HCT116 (cell line): ENCODE data around the gene PLA2G5. TPM values are rescaled to one million over a fixed set of nuclear protein-coding genes. Genes with fewer than 3 reads are reported as not detected.

Source experiments
- ATAC-seq: fragments of 200-7000 bp; cut with Tn5 transposase; 2 replicates; pipeline ENCODE4 v1.9.1; 2020; ENCODE audit warnings: mild to moderate bottlenecking, moderate library complexity
- BruUV-seq: library from RNA; stranded (reverse); fragments of 400-500 nt; replicated peaks from 2 replicates; lab custom pipeline; 2021; lab: Mats Ljungman, UMichigan
- CTCF ChIA-PET: fragments of 300-600 bp; sonication (Branson Sonifier 250); formaldehyde crosslinking; loops from one replicate; lab custom pipeline; 2021; ENCODE audit warnings: antibody characterized with exemption; lab: Charles Lee
- POLR2A ChIA-PET: fragments of 300-600, 350-600 bp; sonication (Branson Sonifier 250); formaldehyde crosslinking; loops from one replicate; lab custom pipeline; 2021; ENCODE audit warnings: antibody characterized with exemption; lab: Charles Lee
- RAD21 ChIA-PET, 2 experiments: fragments of 300-600 bp; sonication (Branson Sonifier 250); formaldehyde crosslinking; loops; one replicate each; lab custom pipeline; 2023; ENCODE audit warnings: low total read pairs in 2 of 2; ENCODE audit not compliant: uncharacterized antibody in 2 of 2, unreplicated experiment in 2 of 2, low non-redundant PET in 1 of 2; lab: Charles Lee
- DNase-seq: peaks from one replicate; pipeline ENCODE4 v3.0.0-alpha.2; 2010; ENCODE audit warnings: low read depth, low spot score
- H2AFZ ChIP-seq: fragments of 200-600 bp; shearing (Covaris generic), sonication (generic); 2 replicates; pipeline ENCODE4 v1.6.1; 2017; ENCODE audit warnings: low read depth, mixed run types, mixed read lengths, antibody characterized with exemption, low read length; ENCODE audit not compliant: poor library complexity, severe bottlenecking
- H3K27ac ChIP-seq: 2 replicates; pipeline ENCODE4 v1.5.1; 2012; ENCODE audit warnings: low read depth, low read length
- H3K27me3 ChIP-seq: fragments of 200-600 bp; sonication (generic); 2 replicates; pipeline ENCODE4 v1.6.1; 2016; ENCODE audit warnings: mixed run types, low read length, mixed read lengths; ENCODE audit not compliant: insufficient read depth
- H3K36me3 ChIP-seq, 2 experiments: fragments of 200-500 bp in 1 of 2; fragments of 200-600 bp in 1 of 2; sonication (Bioruptor generic) in 1 of 2; sonication (generic) in 1 of 2; 2 replicates each; pipeline versions ENCODE4 v1.5.1 to v1.6.1; 2014 to 2016; ENCODE audit warnings: low read length in 2 of 2, inconsistent platforms in 1 of 2, mixed read lengths in 1 of 2, mixed run types in 1 of 2; ENCODE audit not compliant: insufficient read depth in 2 of 2, control insufficient read depth in 1 of 2
- H3K4me1 ChIP-seq, 2 experiments: fragments of 200-600 bp in 1 of 2; sonication (generic) in 1 of 2; 2 replicates each; pipeline versions ENCODE4 v1.5.1 to v1.6.1; 2012 to 2017; ENCODE audit warnings: low read length in 2 of 2, inconsistent platforms in 1 of 2, mild to moderate bottlenecking in 1 of 2, mixed read lengths in 1 of 2, mixed run types in 1 of 2, moderate library complexity in 1 of 2; ENCODE audit not compliant: insufficient read depth in 2 of 2, control insufficient read depth in 1 of 2
- H3K4me2 ChIP-seq: fragments of 200-600 bp; sonication (generic); 2 replicates; pipeline ENCODE4 v1.6.1; 2017; ENCODE audit warnings: mixed run types, low read length, mixed read lengths
- H3K4me3 ChIP-seq, 2 experiments: fragments of 200-600 bp in 1 of 2; sonication (generic) in 1 of 2; replicated peaks in 1 of 2; 2 replicates each; pipeline ENCODE4 v1.5.1; 2011 to 2016; ENCODE audit warnings: low read length in 2 of 2, control low read depth in 1 of 2, low read depth in 1 of 2, mild to moderate bottlenecking in 1 of 2, mixed read lengths in 1 of 2, mixed run types in 1 of 2
- H3K79me2 ChIP-seq: fragments of 200-600 bp; sonication (generic); 2 replicates; pipeline ENCODE4 v1.6.1; 2017; ENCODE audit warnings: mild to moderate bottlenecking, mixed run types, low read length, moderate library complexity, mixed read lengths; ENCODE audit not compliant: insufficient read depth
- H3K9ac ChIP-seq: fragments of 200-600 bp; sonication (generic); 2 replicates; pipeline ENCODE4 v1.6.1; 2016; ENCODE audit warnings: low read length, mixed read lengths
- H3K9me2 ChIP-seq: fragments of 200-600 bp; sonication (generic), shearing (Covaris generic); 2 replicates; pipeline ENCODE4 v1.6.1; 2017; ENCODE audit warnings: mixed run types, mild to moderate bottlenecking, moderate library complexity; ENCODE audit not compliant: insufficient read depth
- H3K9me3 ChIP-seq, 2 experiments: fragments of 200-500 bp in 1 of 2; fragments of 200-600 bp in 1 of 2; sonication (Bioruptor generic) in 1 of 2; sonication (generic) in 1 of 2; 2 replicates each; pipeline ENCODE4 v1.6.1; 2014 to 2017; ENCODE audit warnings: low read length in 2 of 2, mixed read lengths in 2 of 2, inconsistent platforms in 1 of 2, low read depth in 1 of 2, mild to moderate bottlenecking in 1 of 2, mixed run types in 1 of 2, moderate library complexity in 1 of 2; ENCODE audit not compliant: control insufficient read depth in 1 of 2, insufficient read depth in 1 of 2
- H4K20me1 ChIP-seq: fragments of 200-600 bp; sonication (generic), shearing (Covaris generic); 2 replicates; pipeline ENCODE4 v1.6.1; 2017; ENCODE audit warnings: mixed run types, mild to moderate bottlenecking, moderate library complexity; ENCODE audit not compliant: insufficient read depth
- ATF3 ChIP-seq: IDR thresholded peaks from 2 replicates; pipeline ENCODE4 v1.6.1; 2012
- CBX3 ChIP-seq: IDR thresholded peaks from 2 replicates; pipeline ENCODE4 v1.6.1; 2012; ENCODE audit warnings: low read depth
- CEBPB ChIP-seq: IDR thresholded peaks from 2 replicates; pipeline ENCODE4 v1.6.1; 2012; ENCODE audit warnings: low read depth
- CTCF ChIP-seq, 3 experiments: fragments of 200-600 bp in 1 of 3; sonication (generic) in 1 of 3; IDR thresholded peaks in 2 of 3; conservative IDR thresholded peaks in 1 of 3; 2 replicates each; pipeline ENCODE4 v1.5.1; 2012 to 2017; ENCODE audit warnings: low read depth in 2 of 3, low read length in 2 of 3, antibody characterized with exemption in 1 of 3, borderline replicate concordance in 1 of 3, control low read depth in 1 of 3, mild to moderate bottlenecking in 1 of 3, mixed read lengths in 1 of 3, mixed run types in 1 of 3, moderate library complexity in 1 of 3; ENCODE audit not compliant: insufficient read depth in 1 of 3
- ELF1 ChIP-seq: IDR thresholded peaks from 2 replicates; pipeline ENCODE4 v1.6.1; 2012; ENCODE audit warnings: low read depth, borderline replicate concordance
- EZH2 ChIP-seq: fragments of 200-600 bp; sonication (generic); IDR thresholded peaks from 2 replicates; pipeline ENCODE4 v1.6.1; 2017; ENCODE audit warnings: antibody characterized with exemption, mixed run types
- EZH2phosphoT487 ChIP-seq: fragments of 200-600 bp; IDR thresholded peaks from 2 replicates; pipeline ENCODE4 v1.6.1; 2018; ENCODE audit warnings: antibody characterized with exemption, borderline replicate concordance
- FOSL1 ChIP-seq: IDR thresholded peaks from 2 replicates; pipeline ENCODE4 v1.6.1; 2012; ENCODE audit warnings: low read depth
- JUND ChIP-seq: IDR thresholded peaks from 2 replicates; pipeline ENCODE4 v1.6.1; 2012
- POLR2A ChIP-seq: IDR thresholded peaks from 2 replicates; pipeline ENCODE4 v1.7.0; 2011; ENCODE audit warnings: borderline replicate concordance; ENCODE audit not compliant: insufficient read depth, insufficient read length; ENCODE audit errors: extremely low read depth
- RAD21 ChIP-seq: IDR thresholded peaks from 2 replicates; pipeline ENCODE4 v1.6.1; 2012; ENCODE audit warnings: low read depth, mild to moderate bottlenecking
- SIN3A ChIP-seq: IDR thresholded peaks from 2 replicates; pipeline ENCODE4 v1.6.1; 2012; ENCODE audit warnings: low read depth
- SP1 ChIP-seq: IDR thresholded peaks from 2 replicates; pipeline ENCODE4 v1.6.1; 2012; ENCODE audit warnings: low read depth
- TCF7L2 ChIP-seq: IDR thresholded peaks from 2 replicates; pipeline ENCODE4 v1.7.0; 2011; ENCODE audit warnings: borderline replicate concordance, inconsistent platforms; ENCODE audit not compliant: insufficient read depth, insufficient read length; ENCODE audit errors: extremely low read depth
- YY1 ChIP-seq: IDR thresholded peaks from 2 replicates; pipeline ENCODE4 v1.6.1; 2011; ENCODE audit warnings: low read length, low read depth, moderate library complexity, mild to moderate bottlenecking; ENCODE audit not compliant: insufficient replicate concordance; ENCODE audit errors: extremely low read depth
- intact Hi-C: fragments of 100-400 bp; cut with micrococcal nuclease; formaldehyde crosslinking; loops from 2 replicates; pipeline ENCODE4 v1.10.0; 2022
- total RNA-seq: library from RNA; stranded (reverse); gene quantifications from one replicate; pipeline ENCODE4 v1.2.1, GENCODE V29; 2021; ENCODE audit not compliant: unreplicated experiment

The PLA2G5 gene
- total RNA-seq, 1 experiment from 2014 or later = not detected

GRCh38 chr1:20031836-20032235 is 38.2 kb upstream of the PLA2G5 start:
- H3K9me2 ChIP-seq = no peaks in the 10 kb centered on the region
- TF ChIP-seq POLR2A (no peak), SIN3A (no peak), SP1 (no peak), CTCF (IDR thresholded peaks at IDR 0.05 in 2 of 3, conservative IDR thresholded peaks at IDR 0.05 in 1 of 3; ENCODE audit: borderline replicate concordance in 1 of 3, insufficient read depth in 1 of 3, low read depth in 2 of 3, low read length in 2 of 3) (no peak), JUND (no peak), ATF3 (no peak), ELF1 (no peak), EZH2phosphoT487 (no peak), TCF7L2 (no peak), RAD21 (no peak), YY1 (no peak), CBX3 (no peak), CEBPB (no peak), FOSL1 (no peak), EZH2 (no peak)
- CTCF ChIA-PET = no interaction called here
- H3K36me3 ChIP-seq = no peaks in the 10 kb centered on the region
- no peaks in the 10 kb centered on the region; a peak in 1 of 4 replicates for H3K9me3 ChIP-seq
- RAD21 ChIA-PET = no interaction called here
- H3K79me2 ChIP-seq = no peaks in the 10 kb centered on the region
- intact Hi-C loops = no loop called here
- H3K9ac ChIP-seq = no peak overlapping the region
- no TSS peak for BruUV-seq
- POLR2A ChIA-PET = no interaction called here
- H2AFZ ChIP-seq = no peak overlapping the region
- H3K27ac ChIP-seq = no peak overlapping the region
- ATAC-seq = no peak
- H3K4me2 ChIP-seq = no peak overlapping the region
- no peaks in the 10 kb centered on the region for H3K27me3 ChIP-seq
- H3K4me3 ChIP-seq = no peak overlapping the region
- H4K20me1 ChIP-seq = no peaks in the 10 kb centered on the region
- no peak for DNase-seq
- no peaks in the 10 kb centered on the region for H3K4me1 ChIP-seq
